Left lung (tissue), 10 donors: ENCODE results near the gene PSMD13. TPM values are rescaled to one million over a fixed set of nuclear protein-coding genes. Genes with fewer than 3 reads are reported as not detected.

Experiments used
- ATAC-seq: fragments of 200-7000 bp; cut with Tn5 transposase; one replicate; pipeline ENCODE4 v1.9.1; 2020; ENCODE audit warnings: moderate library complexity
- DNase-seq, 4 donors: peaks; one replicate each; pipeline ENCODE4 v3.0.0-alpha.2; 2013 to 2020
- H3K27ac ChIP-seq, 2 donors: fragments of 200-600 bp; sonication (generic) in 1 of 2; one replicate each; pipeline versions ENCODE4 v1.5.0 to v1.8.0; 2020 to 2021
- H3K27me3 ChIP-seq, 2 donors: fragments of 200-600 bp; sonication (generic) in 1 of 2; one replicate each; pipeline versions ENCODE4 v1.5.0 to v1.8.0; 2020 to 2021
- H3K36me3 ChIP-seq, 2 donors: fragments of 200-600 bp; sonication (generic) in 1 of 2; one replicate each; pipeline versions ENCODE4 v1.5.0 to v1.8.0; 2020 to 2021
- H3K4me1 ChIP-seq, 2 donors: fragments of 200-600 bp; one replicate each; pipeline ENCODE4 v1.8.0; 2021
- H3K4me3 ChIP-seq, 2 donors: fragments of 200-600 bp; sonication (generic) in 1 of 2; one replicate each; pipeline versions ENCODE4 v1.5.0 to v1.8.0; 2020 to 2021; ENCODE audit warnings: mild to moderate bottlenecking in 1 of 2
- H3K9me3 ChIP-seq, 2 donors: fragments of 200-600 bp; sonication (generic) in 1 of 2; one replicate each; pipeline versions ENCODE4 v1.5.0 to v1.8.0; 2020 to 2021
- intact Hi-C, 2 donors: fragments of 100-400 bp; cut with DNase I; formaldehyde crosslinking; loops; one replicate each; pipeline versions ENCODE4 v1.11.2 to v1.14.2; 2022
- polyA plus RNA-seq, 6 donors: library from polyadenylated mRNA; unstranded; fragments of 120-200 nt; gene quantifications; one replicate each; pipeline ENCODE4 v1.2.1, GENCODE V29; 2013; ENCODE audit not compliant: insufficient read length in 6 of 6
- total RNA-seq, 2 donors: library from RNA; stranded (reverse); fragmentation: NEBNext Ultra II Directional; extraction: Animal tissue kit (Norgen Biotek cat#: 25700); gene quantifications; one replicate each; pipeline ENCODE4 v1.2.1, GENCODE V29; 2021
- TF ChIP-seq, protein P1 (sequence below), 2 donors: fragments of 200-600 bp; sonication (generic) in 1 of 2; IDR thresholded peaks; one replicate each; pipeline versions ENCODE4 v1.5.0 to v1.8.0; 2021; ENCODE audit warnings: antibody characterized with exemption in 2 of 2
- donor health status: DM: no; HTN: yes; CAD: no.
- donor health status: DM: no; HTN: no; CAD: no.

The PSMD13 gene
- total and polyA plus RNA-seq, 8 donors = 78.0 to 157 (median 147) TPM

GRCh38 chr11:205221-206001 lies 31.4 kb upstream of the PSMD13 start:
- DNase-seq (no peak), ATAC-seq (no peak)
- TF ChIP-seq, protein P1, sequence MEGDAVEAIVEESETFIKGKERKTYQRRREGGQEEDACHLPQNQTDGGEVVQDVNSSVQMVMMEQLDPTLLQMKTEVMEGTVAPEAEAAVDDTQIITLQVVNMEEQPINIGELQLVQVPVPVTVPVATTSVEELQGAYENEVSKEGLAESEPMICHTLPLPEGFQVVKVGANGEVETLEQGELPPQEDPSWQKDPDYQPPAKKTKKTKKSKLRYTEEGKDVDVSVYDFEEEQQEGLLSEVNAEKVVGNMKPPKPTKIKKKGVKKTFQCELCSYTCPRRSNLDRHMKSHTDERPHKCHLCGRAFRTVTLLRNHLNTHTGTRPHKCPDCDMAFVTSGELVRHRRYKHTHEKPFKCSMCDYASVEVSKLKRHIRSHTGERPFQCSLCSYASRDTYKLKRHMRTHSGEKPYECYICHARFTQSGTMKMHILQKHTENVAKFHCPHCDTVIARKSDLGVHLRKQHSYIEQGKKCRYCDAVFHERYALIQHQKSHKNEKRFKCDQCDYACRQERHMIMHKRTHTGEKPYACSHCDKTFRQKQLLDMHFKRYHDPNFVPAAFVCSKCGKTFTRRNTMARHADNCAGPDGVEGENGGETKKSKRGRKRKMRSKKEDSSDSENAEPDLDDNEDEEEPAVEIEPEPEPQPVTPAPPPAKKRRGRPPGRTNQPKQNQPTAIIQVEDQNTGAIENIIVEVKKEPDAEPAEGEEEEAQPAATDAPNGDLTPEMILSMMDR (IDR thresholded peaks at IDR 0.05) = no peak
- no peak overlapping the region for H3K27ac ChIP-seq
- H3K9me3 ChIP-seq = no peaks in the 10 kb centered on the region
- H3K36me3 ChIP-seq = peaks cover 0 to 53% of the 10 kb centered on the region in 2 donors
- no peaks in the 10 kb centered on the region for H3K27me3 ChIP-seq
- H3K4me3 ChIP-seq = peak overlapping the region in 1 of 2 donors; percentile 97
- peaks cover 23 to 71% of the 10 kb centered on the region in 2 donors for H3K4me1 ChIP-seq
- intact Hi-C loops = no loop called here

DNA sequence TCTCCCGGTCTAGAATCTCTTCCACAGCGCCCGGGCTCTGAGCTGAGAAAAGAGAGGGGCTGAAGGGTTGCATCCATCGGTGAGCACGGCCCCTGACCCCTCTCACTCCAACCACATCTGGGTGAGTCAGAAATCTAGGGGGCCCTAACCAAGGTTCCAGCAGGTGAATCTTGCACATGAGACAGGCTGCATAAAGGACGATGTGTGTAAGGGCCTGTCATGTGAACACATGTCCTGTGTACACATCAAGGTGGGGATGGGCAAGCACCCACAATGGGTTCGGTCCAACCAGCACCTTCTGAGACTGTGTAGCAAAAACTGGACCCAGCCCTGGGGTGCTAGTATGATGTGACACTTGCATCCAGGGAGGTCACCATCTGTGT lies 30.8 kb upstream of the PSMD13 start:
- DNase-seq (no peak), ATAC-seq (no peak)
- H3K27me3 ChIP-seq = no peaks in the 10 kb centered on the region
- intact Hi-C loops = no loop called here
- no peaks in the 10 kb centered on the region for H3K9me3 ChIP-seq
- peaks cover 25 to 77% of the 10 kb centered on the region in 2 donors for H3K4me1 ChIP-seq
- peaks cover 0 to 53% of the 10 kb centered on the region in 2 donors for H3K36me3 ChIP-seq
- TF ChIP-seq, protein P1 (IDR thresholded peaks at IDR 0.05) = no peak
- peak overlapping the region in 1 of 2 donors; percentile 99 for H3K27ac ChIP-seq
- peak overlapping the region; percentile 97 to 100 for H3K4me3 ChIP-seq

DNA sequence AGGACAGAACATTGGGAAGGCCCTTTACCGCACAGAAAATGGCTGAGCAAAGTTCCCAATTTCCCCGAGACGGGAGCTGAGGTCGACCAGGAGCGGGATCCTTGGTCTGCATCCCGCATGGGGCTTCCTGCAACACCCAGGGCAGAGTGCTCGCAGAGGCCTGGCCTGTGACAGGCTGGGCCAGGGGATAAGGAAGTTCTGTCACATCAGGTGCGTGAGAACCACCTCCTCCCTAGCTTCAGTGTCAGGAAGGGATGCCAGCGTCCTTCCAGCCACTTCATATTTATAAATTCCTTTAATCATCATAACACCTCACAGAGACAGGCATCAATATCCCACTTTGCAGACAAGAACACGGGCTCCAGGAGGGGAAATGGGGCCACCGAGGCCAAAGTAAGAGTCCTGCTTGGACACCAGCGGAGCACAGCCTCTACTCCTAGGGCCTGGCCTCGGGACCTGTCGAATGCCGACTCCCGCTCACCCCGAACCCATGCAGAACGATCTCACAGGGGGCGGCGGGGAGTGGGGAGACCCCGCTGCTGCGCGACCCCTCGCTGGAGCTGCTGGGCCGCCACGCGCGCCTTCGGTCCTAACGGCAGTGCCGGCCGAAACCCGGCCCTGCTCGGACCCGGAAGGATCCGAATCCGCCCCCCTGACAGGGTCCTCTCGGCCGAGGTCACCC lies 30.1 kb upstream of the PSMD13 start:
- H3K27ac ChIP-seq = peak overlapping the region; percentile 99 to 100
- TF ChIP-seq, protein P1 (IDR thresholded peaks at IDR 0.05) = no peak
- H3K4me1 ChIP-seq = peaks cover 25 to 75% of the 10 kb centered on the region in 2 donors
- intact Hi-C loops = no loop called here
- H3K9me3 ChIP-seq = no peaks in the 10 kb centered on the region
- peaks cover 0 to 54% of the 10 kb centered on the region in 2 donors for H3K36me3 ChIP-seq
- peak overlapping the region; percentile 97 to 100 for H3K4me3 ChIP-seq
- H3K27me3 ChIP-seq = no peaks in the 10 kb centered on the region
- peak in 1 of 4 donors; percentile 10 for DNase-seq
- ATAC-seq = peak; percentile 12

- H3K27me3 ChIP-seq = no peaks in the 10 kb centered on the region
- ATAC-seq (peak; percentile 91), DNase-seq (peak; percentile 95 to 98 (median 96))
- peaks cover 25 to 70% of the 10 kb centered on the region in 2 donors for H3K4me1 ChIP-seq
- H3K27ac ChIP-seq = peak within 1 kb of the TSS; percentile 99 to 100
- H3K36me3 ChIP-seq = peaks cover 0 to 61% of the 10 kb centered on the region in 2 donors
- intact Hi-C loops = no loop called here
- peak within 1 kb of the TSS; percentile 97 to 100 for H3K4me3 ChIP-seq
- no peaks in the 10 kb centered on the region for H3K9me3 ChIP-seq
- TF ChIP-seq, protein P1 (IDR thresholded peaks at IDR 0.05) = no peak
Measured at GRCh38 chr11:207208-207862, 29.4 kb upstream of the PSMD13 start, which contains the start of the genes BET1L and RIC8A. Gene BET1L, minus strand, starts transcription at chr11:207399. Its CDS starts 78 bp downstream, at chr11:207321. Gene RIC8A, plus strand, starts transcription at chr11:207708. Its CDS starts 1,147 bp downstream, at chr11:208855.
